ENCODE measurements around the gene CDC25B. TPM values are rescaled to one million over a fixed set of nuclear protein-coding genes. Genes with fewer than 3 reads are reported as not detected.

CDC25B gene
- total and polyA plus RNA-seq, 2 of the 8 experiments (the other 6 are each of a cell fraction or from before 2014, with no cell fraction given) = 21.7 to 31.2 TPM

GRCh38 chr20:3812259-3812681 is 16.2 kb downstream of the CDC25B start:
- ChIA-PET POLR2A (ENCODE audit: partially characterized antibody) (interaction anchor here (2.2 kb wide), 1 partner anchor 12 kb away, joined by 6 read pairs; no protein-coding TSS in a partner anchor), CTCF (ENCODE audit: partially characterized antibody) (interaction anchor here (0.6 to 10.6 kb wide), 9 partner anchors 13 to 338 kb away, joined by 3 to 128 read pairs (median 4); partner anchors contain the start of genes ADISSP, CENPB and SPEF1)
- H3K4me1 ChIP-seq (replicated peaks in 1 of 4; ENCODE audit: control insufficient read depth in 3 of 4, insufficient read depth in 4 of 4, low read length in 3 of 4) = peaks cover 4 to 14% (median 7%) of the 10 kb centered on the region in 4 experiments; a peak in 6 of 7 replicates
- H3K56ac ChIP-seq (replicated peaks; ENCODE audit: insufficient read length, low read depth, low read length) = no peak overlapping the region
- H3K9ac ChIP-seq (replicated peaks in 1 of 4; ENCODE audit: extremely low read depth in 1 of 4, low read depth in 3 of 4, low read length in 3 of 4) = no peak overlapping the region
- no peak overlapping the region for H3K23ac ChIP-seq (ENCODE audit: insufficient read length)
- no peak overlapping the region for H3K4me3 ChIP-seq (ENCODE audit: extremely low read depth in 1 of 4, insufficient read depth in 2 of 4, low read depth in 3 of 4, low read length in 4 of 4)
- no peak overlapping the region for H4K5ac ChIP-seq (ENCODE audit: insufficient read length, low read depth, low read length)
- WGBS, 2 experiments (ENCODE audit: extremely low coverage in 1 of 2, insufficient coverage in 1 of 2, insufficient read length in 1 of 2, insufficient replicate concordance in 2 of 2, low coverage in 1 of 2, low lambda C conversion rate in 2 of 2, missing lambda C conversion rate in 1 of 2) = 96% methylated on average over 9 of the region's 9 CpGs; no CpG with 5 or more reads in 1 of the 2 experiments
- no peak overlapping the region for H2BK5ac ChIP-seq (ENCODE audit: low read depth, low read length)
- no peak overlapping the region for H2BK20ac ChIP-seq (ENCODE audit: low read length)
- no peaks in the 10 kb centered on the region for H3K79me2 ChIP-seq (ENCODE audit: control insufficient read depth in 1 of 2, insufficient read depth in 2 of 2, low read length in 2 of 2)
- H3K4me2 ChIP-seq (ENCODE audit: insufficient read depth in 1 of 2, low read depth in 2 of 2, low read length in 2 of 2) = no peak overlapping the region
- no peak for TF ChIP-seq TAF7 (optimal IDR thresholded peaks at IDR 0.05; ENCODE audit: borderline replicate concordance, low read depth, low read length)
- TF ChIP-seq ATF2 (IDR thresholded peaks at IDR 0.05; ENCODE audit: low read length) = no peak
- TF ChIP-seq FOSL1 (IDR thresholded peaks at IDR 0.05; ENCODE audit: insufficient read depth, low read depth, low read length) = no peak
- no peak for TF ChIP-seq CBX8 (IDR thresholded peaks at IDR 0.05; ENCODE audit: borderline replicate concordance, low read depth, low read length)
- no peak for TF ChIP-seq POU5F1 (IDR thresholded peaks at IDR 0.05; ENCODE audit: low read depth, low read length)
- no peak for TF ChIP-seq RXRA (IDR thresholded peaks at IDR 0.05; ENCODE audit: insufficient read depth, low read depth, low read length)
- no peak for TF ChIP-seq NRF1 (IDR thresholded peaks at IDR 0.05; ENCODE audit: low read depth, low read length)
- TF ChIP-seq SIN3A (conservative IDR thresholded peaks at IDR 0.05 in 1 of 2, IDR thresholded peaks at IDR 0.05 in 1 of 2; ENCODE audit: low read depth in 1 of 2, low read length in 2 of 2) = no peak
- no peak for TF ChIP-seq SP1 (IDR thresholded peaks at IDR 0.05; ENCODE audit: low read depth, low read length)
- H4K8ac ChIP-seq (ENCODE audit: extremely low read depth, insufficient read depth, low read length) = no peak overlapping the region
- no peaks in the 10 kb centered on the region for H4K20me1 ChIP-seq (replicated peaks in 1 of 2; ENCODE audit: control insufficient read depth in 1 of 2, insufficient read depth in 2 of 2, low read length in 2 of 2)
- H2BK15ac ChIP-seq (ENCODE audit: low read length) = no peak overlapping the region
- DNase-seq (ENCODE audit: low read depth in 1 of 2, low spot score in 2 of 2) = no peak
- H3K36me3 ChIP-seq (ENCODE audit: control insufficient read depth in 2 of 4, insufficient read depth in 4 of 4, low read length in 3 of 4) = no peaks in the 10 kb centered on the region
- H3K14ac ChIP-seq (ENCODE audit: insufficient read length) = no peak overlapping the region
- no peaks in the 10 kb centered on the region for H3K9me3 ChIP-seq (ENCODE audit: insufficient read depth in 2 of 2, low read depth in 1 of 2, low read length in 1 of 2)
- no peak overlapping the region for H2AK5ac ChIP-seq (ENCODE audit: low read depth, low read length)
- H2AFZ ChIP-seq (ENCODE audit: low read length) = no peak overlapping the region
- H2BK120ac ChIP-seq (replicated peaks; ENCODE audit: low read depth, low read length) = no peak overlapping the region
- no peaks in the 10 kb centered on the region for H3K27me3 ChIP-seq (replicated peaks in 1 of 4; ENCODE audit: control insufficient read depth in 3 of 4, extremely low read depth in 1 of 4, insufficient read depth in 3 of 4, low read length in 3 of 4)
- H3K23me2 ChIP-seq (ENCODE audit: low read depth, low read length) = no peaks in the 10 kb centered on the region
- no peak overlapping the region for H3K4ac ChIP-seq (replicated peaks; ENCODE audit: insufficient read length, low read depth, low read length)
- H4K91ac ChIP-seq (replicated peaks; ENCODE audit: insufficient read length, low read length) = no peak overlapping the region
- no peak overlapping the region for H3K18ac ChIP-seq (ENCODE audit: extremely low read depth, low read length)
- H3K79me1 ChIP-seq (ENCODE audit: low read depth, low read length) = no peaks in the 10 kb centered on the region
- no peak for FAIRE-seq
- no peak overlapping the region for H3K27ac ChIP-seq (ENCODE audit: low read depth, low read length)
- no peak overlapping the region for H2BK12ac ChIP-seq (ENCODE audit: low read depth, low read length)

Measured in H1 (cell line).